Nephron (organoid): ENCODE measurements around the gene FAM131A.
"Not testable (repeated sequence)": the region's sequence is repeated elsewhere in the genome, so short reads cannot be mapped to it uniquely, and the experiment has no call there.

Experiments
- H3K27ac Mint-ChIP-seq, 3 experiments: 2 replicates each; pipeline ENCODE4 v1.8.0; 2020; ENCODE audit warnings: mixed read lengths in 3 of 3, mild to moderate bottlenecking in 2 of 3, moderate library complexity in 1 of 3
- H3K27me3 Mint-ChIP-seq: 2 replicates; pipeline ENCODE4 v1.8.0; 2021; ENCODE audit warnings: low read depth, mild to moderate bottlenecking, moderate library complexity, mixed read lengths
- H3K36me3 Mint-ChIP-seq: 2 replicates; pipeline ENCODE4 v1.8.0; 2020; ENCODE audit warnings: low read depth, mixed read lengths
- H3K4me1 Mint-ChIP-seq: 2 replicates; pipeline ENCODE4 v1.8.0; 2020; ENCODE audit warnings: mixed read lengths
- H3K4me3 Mint-ChIP-seq, 3 experiments: 2 replicates each; pipeline ENCODE4 v1.8.0; 2020; ENCODE audit warnings: mild to moderate bottlenecking in 3 of 3, mixed read lengths in 3 of 3, moderate library complexity in 2 of 3
- H3K9me3 Mint-ChIP-seq: 2 replicates; pipeline ENCODE4 v1.8.0; 2020; ENCODE audit warnings: mixed read lengths
- TF ChIP-seq, protein P1 (sequence below), 3 experiments: fragments of 200-600 bp; sonication (generic); IDR thresholded peaks; one replicate each; pipeline ENCODE4 v1.5.0; 2021; ENCODE audit warnings: antibody characterized with exemption in 3 of 3; ENCODE audit not compliant: unreplicated experiment in 3 of 3

The FAM131A gene

DNA sequence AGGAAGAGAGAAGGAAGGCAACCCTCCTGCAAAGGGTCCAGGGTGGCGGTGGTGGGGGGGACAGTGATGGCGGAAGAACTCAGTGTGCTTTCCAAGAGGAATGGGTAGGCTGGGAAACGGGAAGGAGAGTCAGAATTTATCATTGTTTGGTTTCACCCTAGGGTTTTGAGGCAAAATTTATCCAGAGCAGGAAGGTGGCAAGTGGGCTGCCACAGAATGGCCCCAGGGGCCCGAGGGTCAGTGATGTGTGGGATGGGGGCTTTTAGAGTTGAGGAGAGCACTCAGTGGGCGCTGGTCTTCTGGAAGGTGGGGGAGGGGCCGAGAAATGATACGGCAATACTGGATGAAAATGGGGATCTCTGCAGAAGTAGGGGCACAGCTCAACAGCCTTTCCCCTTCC lies 581 bp downstream of the FAM131A start:
- TF ChIP-seq, protein P1, sequence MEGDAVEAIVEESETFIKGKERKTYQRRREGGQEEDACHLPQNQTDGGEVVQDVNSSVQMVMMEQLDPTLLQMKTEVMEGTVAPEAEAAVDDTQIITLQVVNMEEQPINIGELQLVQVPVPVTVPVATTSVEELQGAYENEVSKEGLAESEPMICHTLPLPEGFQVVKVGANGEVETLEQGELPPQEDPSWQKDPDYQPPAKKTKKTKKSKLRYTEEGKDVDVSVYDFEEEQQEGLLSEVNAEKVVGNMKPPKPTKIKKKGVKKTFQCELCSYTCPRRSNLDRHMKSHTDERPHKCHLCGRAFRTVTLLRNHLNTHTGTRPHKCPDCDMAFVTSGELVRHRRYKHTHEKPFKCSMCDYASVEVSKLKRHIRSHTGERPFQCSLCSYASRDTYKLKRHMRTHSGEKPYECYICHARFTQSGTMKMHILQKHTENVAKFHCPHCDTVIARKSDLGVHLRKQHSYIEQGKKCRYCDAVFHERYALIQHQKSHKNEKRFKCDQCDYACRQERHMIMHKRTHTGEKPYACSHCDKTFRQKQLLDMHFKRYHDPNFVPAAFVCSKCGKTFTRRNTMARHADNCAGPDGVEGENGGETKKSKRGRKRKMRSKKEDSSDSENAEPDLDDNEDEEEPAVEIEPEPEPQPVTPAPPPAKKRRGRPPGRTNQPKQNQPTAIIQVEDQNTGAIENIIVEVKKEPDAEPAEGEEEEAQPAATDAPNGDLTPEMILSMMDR (IDR thresholded peaks at IDR 0.05; ENCODE audit: unreplicated experiment in 3 of 3): peak in 1 of 3 experiments; percentile 12
- no peaks in the 10 kb centered on the region for H3K9me3 Mint-ChIP-seq
- peak overlapping the region; percentile 91 to 94 (median 93) for H3K4me3 Mint-ChIP-seq
- H3K27ac Mint-ChIP-seq: peak overlapping the region; percentile 81 to 96 (median 89)
- H3K4me1 Mint-ChIP-seq: peaks cover 27% of the 10 kb centered on the region
- peaks cover 16% of the 10 kb centered on the region for H3K36me3 Mint-ChIP-seq
- peaks cover 3% of the 10 kb centered on the region for H3K27me3 Mint-ChIP-seq

DNA sequence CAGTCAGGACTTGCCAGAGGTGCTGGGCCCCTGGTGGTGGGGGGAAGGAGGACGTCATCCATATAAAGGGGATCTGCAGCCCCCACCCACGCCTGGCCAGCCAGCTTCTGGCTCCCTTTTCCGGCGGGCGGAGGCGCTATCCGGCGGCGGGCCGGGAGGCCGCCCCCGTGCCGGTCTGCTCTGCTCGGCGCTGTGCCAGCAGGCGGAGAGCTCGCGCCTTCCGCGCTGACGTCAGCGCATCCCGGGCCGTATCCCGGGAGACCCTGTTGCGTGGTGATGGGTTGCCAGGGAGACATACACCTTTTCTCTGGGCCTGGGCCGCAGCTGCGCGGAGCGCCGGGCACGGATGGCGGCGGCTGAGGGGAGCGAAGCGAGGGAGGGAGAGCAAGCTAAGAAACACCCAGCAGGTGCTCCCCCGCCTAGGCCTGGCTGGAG lies 1.1 kb downstream of the FAM131A start:
- peak overlapping the region; percentile 91 to 94 (median 93) for H3K4me3 Mint-ChIP-seq
- H3K4me1 Mint-ChIP-seq: peaks cover 32% of the 10 kb centered on the region

GRCh38 chr3:184339001-184339400 lies 1.6 kb downstream of the FAM131A start:
- Mint-ChIP-seq H3K4me3 (peak overlapping the region; percentile 61 to 93 (median 70)), H3K9me3 (no peaks in the 10 kb centered on the region), H3K27ac (peak overlapping the region in 2 of 3 experiments; percentile 52 to 89), H3K36me3 (peaks cover 10% of the 10 kb centered on the region), H3K27me3 (peaks cover 3% of the 10 kb centered on the region), H3K4me1 (peaks cover 33% of the 10 kb centered on the region)
- TF ChIP-seq, protein P1 (IDR thresholded peaks at IDR 0.05; ENCODE audit: unreplicated experiment in 3 of 3): no peak

More for the DNA sequence above, 1.1 kb downstream of the FAM131A start:
- H3K36me3 Mint-ChIP-seq: peaks cover 14% of the 10 kb centered on the region
- TF ChIP-seq, protein P1 (IDR thresholded peaks at IDR 0.05; ENCODE audit: unreplicated experiment in 3 of 3): peak in 2 of 3 experiments; percentile 8 to 10
- no peaks in the 10 kb centered on the region for H3K9me3 Mint-ChIP-seq
- H3K27me3 Mint-ChIP-seq: peaks cover 3% of the 10 kb centered on the region
- peak overlapping the region; percentile 67 to 96 (median 89) for H3K27ac Mint-ChIP-seq

- H3K4me3 Mint-ChIP-seq: not testable (repeated sequence)
- H3K27ac Mint-ChIP-seq: peak overlapping the region in 1 of 3 experiments; percentile 89
Observed at GRCh38 chr3:184339451-184340135, 2.2 kb downstream of the FAM131A start.

GRCh38 chr3:184341925-184342324 lies 4.5 kb downstream of the FAM131A start:
- peaks cover 3% of the 10 kb centered on the region for H3K27me3 Mint-ChIP-seq
- H3K9me3 Mint-ChIP-seq: no peaks in the 10 kb centered on the region
- no peak overlapping the region for H3K4me3 Mint-ChIP-seq
- no peak overlapping the region for H3K27ac Mint-ChIP-seq
- H3K4me1 Mint-ChIP-seq: peaks cover 40% of the 10 kb centered on the region
- TF ChIP-seq, protein P1 (IDR thresholded peaks at IDR 0.05; ENCODE audit: unreplicated experiment in 3 of 3): no peak
- peaks cover 17% of the 10 kb centered on the region for H3K36me3 Mint-ChIP-seq

More at GRCh38 chr3:184339451-184340135, 2.2 kb downstream of the FAM131A start:
- not testable (repeated sequence) for H3K9me3 Mint-ChIP-seq, H3K27me3 Mint-ChIP-seq, H3K36me3 Mint-ChIP-seq
- H3K4me1 Mint-ChIP-seq: peaks cover 33% of the 10 kb centered on the region

GRCh38 chr3:184343200-184343876 lies 5.9 kb downstream of the FAM131A start:
- H3K9me3 Mint-ChIP-seq: no peaks in the 10 kb centered on the region
- TF ChIP-seq, protein P1 (IDR thresholded peaks at IDR 0.05; ENCODE audit: unreplicated experiment in 3 of 3): no peak
- peaks cover 19% of the 10 kb centered on the region for H3K36me3 Mint-ChIP-seq
- no peaks in the 10 kb centered on the region for H3K27me3 Mint-ChIP-seq
- peaks cover 39% of the 10 kb centered on the region for H3K4me1 Mint-ChIP-seq
- peak overlapping the region in 2 of 3 experiments; percentile 61 to 73 for H3K27ac Mint-ChIP-seq
- H3K4me3 Mint-ChIP-seq: peak overlapping the region in 1 of 3 experiments; percentile 33
